NCI-H2107 treated with DMSO at 0.1 percent for 48 hours (cell line): ENCODE data around the gene RASD2.
"Not testable (repeated sequence)": the region's sequence is repeated elsewhere in the genome, so short reads cannot be mapped to it uniquely, and the experiment has no call there.

Experiments used
- DNase-seq: peaks from one replicate; lab custom pipeline; 2025; ENCODE audit not compliant: unreplicated experiment; lab: John Stamatoyannopoulos, UW

The RASD2 gene

GRCh38 chr22:35540595-35541253 is at the start of gene RASD2:
Gene RASD2 (plus strand): TSS chr22:35540831. CDS start chr22:35546810, 5,979 bp downstream.
- no peak for DNase-seq

- not testable (repeated sequence) for DNase-seq
Observed at GRCh38 chr22:35491061-35491907, 49.3 kb upstream of the RASD2 start.

GRCh38 chr22:35491908-35492380 is 48.7 kb upstream of the RASD2 start:
- DNase-seq, result no peak

- no peak for DNase-seq
Observed at GRCh38 chr22:35493074-35493473, 47.6 kb upstream of the RASD2 start.

GRCh38 chr22:35495711-35496110 is 44.9 kb upstream of the RASD2 start:
- DNase-seq, result not testable (repeated sequence)

GRCh38 chr22:35496768-35497312 is 43.8 kb upstream of the RASD2 start:
- no peak for DNase-seq

GRCh38 chr22:35498026-35498800 is 42.4 kb upstream of the RASD2 start:
- DNase-seq, result no peak

GRCh38 chr22:35502836-35503235 is 37.8 kb upstream of the RASD2 start:
- no peak for DNase-seq

- no peak for DNase-seq
Observed at GRCh38 chr22:35505399-35506258, 35.0 kb upstream of the RASD2 start.

GRCh38 chr22:35506259-35506570 is 34.4 kb upstream of the RASD2 start:
- DNase-seq, result no peak

- DNase-seq, result not testable (repeated sequence)
Observed at GRCh38 chr22:35507851-35508250, 32.8 kb upstream of the RASD2 start.

- DNase-seq, result no peak
Observed at GRCh38 chr22:35509451-35509850, 31.2 kb upstream of the RASD2 start.

- no peak for DNase-seq
Observed at GRCh38 chr22:35509960-35510359, 30.7 kb upstream of the RASD2 start.

- DNase-seq, result no peak
Observed at GRCh38 chr22:35510481-35510934, 30.1 kb upstream of the RASD2 start.

- DNase-seq, result no peak
Observed at GRCh38 chr22:35510951-35511350, 29.7 kb upstream of the RASD2 start.

- no peak for DNase-seq
Observed at GRCh38 chr22:35514366-35514765, 26.3 kb upstream of the RASD2 start.

GRCh38 chr22:35515952-35516351 is 24.7 kb upstream of the RASD2 start:
- not testable (repeated sequence) for DNase-seq

GRCh38 chr22:35516723-35517122 is 23.9 kb upstream of the RASD2 start:
- no peak for DNase-seq

GRCh38 chr22:35517207-35517606 is 23.4 kb upstream of the RASD2 start:
- DNase-seq, result no peak
